ENCODE data around the gene C1QTNF9.
"Not testable (repeated sequence)": the region's sequence is repeated elsewhere in the genome, so short reads cannot be mapped to it uniquely, and the experiment has no call there.

C1QTNF9 gene

DNA sequence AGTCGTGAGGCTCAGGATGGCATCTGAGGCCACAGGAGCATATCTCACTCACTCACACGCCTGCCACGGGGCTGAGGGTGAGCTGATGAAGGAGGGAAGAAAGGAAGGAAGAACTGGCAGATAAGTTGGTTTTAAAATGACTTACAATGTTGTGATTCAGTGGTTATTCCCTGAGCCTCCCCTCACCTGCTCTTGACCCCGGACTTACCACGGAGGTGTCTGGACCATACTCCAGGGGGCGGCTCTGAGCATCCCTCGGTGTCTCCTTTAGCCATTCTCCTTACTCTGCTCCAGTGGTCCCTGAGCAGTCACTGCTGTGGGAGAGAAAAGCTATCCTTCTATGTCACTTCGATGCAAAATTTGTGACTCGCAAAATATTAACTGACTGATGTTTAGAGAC, 61.9 kb downstream of the C1QTNF9 start:
- H3K4me3 ChIP-seq (ENCODE audit: low read depth, low read length); DNase-seq; H3K36me3 ChIP-seq; H3K27ac ChIP-seq; H3K27me3 ChIP-seq (ENCODE audit: insufficient read depth, low read depth, severe bottlenecking); H3K9me3 ChIP-seq (ENCODE audit: severe bottlenecking): not testable (repeated sequence)
- TF ChIP-seq, protein P1, sequence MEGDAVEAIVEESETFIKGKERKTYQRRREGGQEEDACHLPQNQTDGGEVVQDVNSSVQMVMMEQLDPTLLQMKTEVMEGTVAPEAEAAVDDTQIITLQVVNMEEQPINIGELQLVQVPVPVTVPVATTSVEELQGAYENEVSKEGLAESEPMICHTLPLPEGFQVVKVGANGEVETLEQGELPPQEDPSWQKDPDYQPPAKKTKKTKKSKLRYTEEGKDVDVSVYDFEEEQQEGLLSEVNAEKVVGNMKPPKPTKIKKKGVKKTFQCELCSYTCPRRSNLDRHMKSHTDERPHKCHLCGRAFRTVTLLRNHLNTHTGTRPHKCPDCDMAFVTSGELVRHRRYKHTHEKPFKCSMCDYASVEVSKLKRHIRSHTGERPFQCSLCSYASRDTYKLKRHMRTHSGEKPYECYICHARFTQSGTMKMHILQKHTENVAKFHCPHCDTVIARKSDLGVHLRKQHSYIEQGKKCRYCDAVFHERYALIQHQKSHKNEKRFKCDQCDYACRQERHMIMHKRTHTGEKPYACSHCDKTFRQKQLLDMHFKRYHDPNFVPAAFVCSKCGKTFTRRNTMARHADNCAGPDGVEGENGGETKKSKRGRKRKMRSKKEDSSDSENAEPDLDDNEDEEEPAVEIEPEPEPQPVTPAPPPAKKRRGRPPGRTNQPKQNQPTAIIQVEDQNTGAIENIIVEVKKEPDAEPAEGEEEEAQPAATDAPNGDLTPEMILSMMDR (IDR thresholded peaks at IDR 0.05; ENCODE audit: low read depth, low read length), result peak; percentile 48

Data from WERI-Rb-1 (cell line).